Measurements from ENCODE around the gene RAMACL.

DNA sequence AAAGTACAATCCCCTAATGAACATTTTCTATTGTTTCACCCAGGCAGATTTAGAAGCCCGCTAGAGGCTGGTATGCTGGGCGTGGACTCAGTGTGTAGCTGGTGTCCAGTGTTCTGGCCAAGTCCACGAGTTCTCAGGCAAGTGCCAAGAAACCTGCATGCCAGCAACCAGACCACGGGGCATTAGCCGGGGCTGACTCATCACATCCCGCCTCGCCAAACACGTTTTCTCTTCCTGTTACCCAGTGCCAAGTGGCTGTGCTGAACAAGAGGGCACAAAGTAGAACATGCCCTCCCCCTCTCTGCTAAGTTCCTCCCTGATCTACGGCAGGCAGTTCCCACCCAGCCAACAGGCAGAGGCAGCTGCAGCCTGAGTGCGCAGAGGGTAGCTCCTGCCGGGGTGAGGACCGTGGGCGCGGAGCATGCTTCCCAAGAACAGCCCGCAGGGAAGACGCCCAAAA, 29.6 kb downstream of the RAMACL start:
- TF ChIP-seq, protein P1, sequence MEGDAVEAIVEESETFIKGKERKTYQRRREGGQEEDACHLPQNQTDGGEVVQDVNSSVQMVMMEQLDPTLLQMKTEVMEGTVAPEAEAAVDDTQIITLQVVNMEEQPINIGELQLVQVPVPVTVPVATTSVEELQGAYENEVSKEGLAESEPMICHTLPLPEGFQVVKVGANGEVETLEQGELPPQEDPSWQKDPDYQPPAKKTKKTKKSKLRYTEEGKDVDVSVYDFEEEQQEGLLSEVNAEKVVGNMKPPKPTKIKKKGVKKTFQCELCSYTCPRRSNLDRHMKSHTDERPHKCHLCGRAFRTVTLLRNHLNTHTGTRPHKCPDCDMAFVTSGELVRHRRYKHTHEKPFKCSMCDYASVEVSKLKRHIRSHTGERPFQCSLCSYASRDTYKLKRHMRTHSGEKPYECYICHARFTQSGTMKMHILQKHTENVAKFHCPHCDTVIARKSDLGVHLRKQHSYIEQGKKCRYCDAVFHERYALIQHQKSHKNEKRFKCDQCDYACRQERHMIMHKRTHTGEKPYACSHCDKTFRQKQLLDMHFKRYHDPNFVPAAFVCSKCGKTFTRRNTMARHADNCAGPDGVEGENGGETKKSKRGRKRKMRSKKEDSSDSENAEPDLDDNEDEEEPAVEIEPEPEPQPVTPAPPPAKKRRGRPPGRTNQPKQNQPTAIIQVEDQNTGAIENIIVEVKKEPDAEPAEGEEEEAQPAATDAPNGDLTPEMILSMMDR (IDR thresholded peaks at IDR 0.05) = no peak
- peak; percentile 93 for TF ChIP-seq POLR2A (IDR thresholded peaks at IDR 0.05)
